ENCODE measurements around the gene DOCK1. TPM values are rescaled to one million over a fixed set of nuclear protein-coding genes. Genes with fewer than 3 reads are reported as not detected.

Gene DOCK1
- total RNA-seq, 1 donor from 2014 or later: 57.8 TPM

GRCh38 chr10:127207081-127207480, 301.9 kb downstream of the DOCK1 start:
- no peaks in the 10 kb centered on the region for H3K36me3 Mint-ChIP-seq (ENCODE audit: low read depth)
- DNase-seq (ENCODE audit: low spot score): no peak
- TF ChIP-seq, protein P1, sequence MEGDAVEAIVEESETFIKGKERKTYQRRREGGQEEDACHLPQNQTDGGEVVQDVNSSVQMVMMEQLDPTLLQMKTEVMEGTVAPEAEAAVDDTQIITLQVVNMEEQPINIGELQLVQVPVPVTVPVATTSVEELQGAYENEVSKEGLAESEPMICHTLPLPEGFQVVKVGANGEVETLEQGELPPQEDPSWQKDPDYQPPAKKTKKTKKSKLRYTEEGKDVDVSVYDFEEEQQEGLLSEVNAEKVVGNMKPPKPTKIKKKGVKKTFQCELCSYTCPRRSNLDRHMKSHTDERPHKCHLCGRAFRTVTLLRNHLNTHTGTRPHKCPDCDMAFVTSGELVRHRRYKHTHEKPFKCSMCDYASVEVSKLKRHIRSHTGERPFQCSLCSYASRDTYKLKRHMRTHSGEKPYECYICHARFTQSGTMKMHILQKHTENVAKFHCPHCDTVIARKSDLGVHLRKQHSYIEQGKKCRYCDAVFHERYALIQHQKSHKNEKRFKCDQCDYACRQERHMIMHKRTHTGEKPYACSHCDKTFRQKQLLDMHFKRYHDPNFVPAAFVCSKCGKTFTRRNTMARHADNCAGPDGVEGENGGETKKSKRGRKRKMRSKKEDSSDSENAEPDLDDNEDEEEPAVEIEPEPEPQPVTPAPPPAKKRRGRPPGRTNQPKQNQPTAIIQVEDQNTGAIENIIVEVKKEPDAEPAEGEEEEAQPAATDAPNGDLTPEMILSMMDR (IDR thresholded peaks at IDR 0.05): no peak

DNA sequence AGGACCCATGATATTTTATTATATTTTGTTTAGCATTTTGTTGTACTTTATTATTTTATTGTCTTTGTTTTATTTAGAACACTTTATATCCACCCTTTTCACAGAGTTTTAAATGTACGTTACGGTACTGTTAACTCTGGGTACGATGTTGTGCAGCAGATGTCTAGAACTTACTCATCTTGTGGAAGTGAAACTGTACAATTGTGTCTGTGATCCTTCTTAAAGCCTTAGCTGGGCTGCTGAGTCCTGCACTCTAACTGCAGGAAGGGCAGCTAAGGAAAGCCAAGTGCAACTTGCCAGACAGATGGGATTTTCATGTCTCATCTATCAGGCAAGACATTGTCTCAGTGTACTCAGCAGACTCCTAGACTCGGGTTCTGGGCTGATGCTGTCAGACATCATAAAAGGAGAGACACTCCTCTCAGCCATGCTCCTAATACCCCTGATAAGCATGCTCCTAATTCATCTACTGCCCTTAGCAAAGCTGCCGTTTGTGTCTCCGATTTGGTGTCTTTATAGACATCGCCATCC, 305.8 kb downstream of the DOCK1 start:
- H3K27ac Mint-ChIP-seq (ENCODE audit: unreplicated experiment): no peak overlapping the region
- no peaks in the 10 kb centered on the region for H3K27me3 Mint-ChIP-seq (ENCODE audit: low read depth)
- no peaks in the 10 kb centered on the region for H3K9me3 Mint-ChIP-seq (ENCODE audit: low read depth)
- H3K4me3 Mint-ChIP-seq (ENCODE audit: unreplicated experiment): no peak overlapping the region
- TF ChIP-seq, protein P1 (IDR thresholded peaks at IDR 0.05): no peak
- no peak for DNase-seq (ENCODE audit: low spot score)
- H3K36me3 Mint-ChIP-seq (ENCODE audit: low read depth): peaks cover 2% of the 10 kb centered on the region
- H3K4me1 Mint-ChIP-seq (ENCODE audit: low read depth): peaks cover 2% of the 10 kb centered on the region

More at GRCh38 chr10:127207081-127207480, 301.9 kb downstream of the DOCK1 start:
- no peaks in the 10 kb centered on the region for H3K9me3 Mint-ChIP-seq (ENCODE audit: low read depth)
- H3K27ac Mint-ChIP-seq (ENCODE audit: unreplicated experiment): no peak overlapping the region
- H3K27me3 Mint-ChIP-seq (ENCODE audit: low read depth): no peaks in the 10 kb centered on the region
- no peak overlapping the region for H3K4me3 Mint-ChIP-seq (ENCODE audit: unreplicated experiment)
- no peaks in the 10 kb centered on the region for H3K4me1 Mint-ChIP-seq (ENCODE audit: low read depth)

- no peak for DNase-seq (ENCODE audit: low spot score)
- Mint-ChIP-seq H3K9me3 (ENCODE audit: low read depth) (peaks cover 5% of the 10 kb centered on the region), H3K27ac (ENCODE audit: unreplicated experiment) (no peak overlapping the region), H3K4me3 (ENCODE audit: unreplicated experiment) (no peak overlapping the region), H3K36me3 (ENCODE audit: low read depth) (peaks cover 5% of the 10 kb centered on the region), H3K27me3 (ENCODE audit: low read depth) (no peaks in the 10 kb centered on the region), H3K4me1 (ENCODE audit: low read depth) (peaks cover 14% of the 10 kb centered on the region)
- TF ChIP-seq, protein P1 (IDR thresholded peaks at IDR 0.05): no peak
Measured at GRCh38 chr10:127215866-127216265, 310.6 kb downstream of the DOCK1 start.

GRCh38 chr10:127216274-127216673, 311.0 kb downstream of the DOCK1 start:
- peaks cover 5% of the 10 kb centered on the region for H3K9me3 Mint-ChIP-seq (ENCODE audit: low read depth)
- H3K27me3 Mint-ChIP-seq (ENCODE audit: low read depth): no peaks in the 10 kb centered on the region
- peaks cover 14% of the 10 kb centered on the region for H3K4me1 Mint-ChIP-seq (ENCODE audit: low read depth)
- no peak overlapping the region for H3K4me3 Mint-ChIP-seq (ENCODE audit: unreplicated experiment)
- TF ChIP-seq, protein P1 (IDR thresholded peaks at IDR 0.05): no peak
- no peak for DNase-seq (ENCODE audit: low spot score)
- H3K27ac Mint-ChIP-seq (ENCODE audit: unreplicated experiment): no peak overlapping the region
- peaks cover 5% of the 10 kb centered on the region for H3K36me3 Mint-ChIP-seq (ENCODE audit: low read depth)

GRCh38 chr10:127216786-127217185, 311.6 kb downstream of the DOCK1 start:
- no peak overlapping the region for H3K4me3 Mint-ChIP-seq (ENCODE audit: unreplicated experiment)
- H3K36me3 Mint-ChIP-seq (ENCODE audit: low read depth): peaks cover 5% of the 10 kb centered on the region
- peaks cover 14% of the 10 kb centered on the region for H3K4me1 Mint-ChIP-seq (ENCODE audit: low read depth)
- TF ChIP-seq, protein P1 (IDR thresholded peaks at IDR 0.05): no peak
- H3K9me3 Mint-ChIP-seq (ENCODE audit: low read depth): peaks cover 5% of the 10 kb centered on the region
- H3K27ac Mint-ChIP-seq (ENCODE audit: unreplicated experiment): peak overlapping the region; percentile 46
- no peaks in the 10 kb centered on the region for H3K27me3 Mint-ChIP-seq (ENCODE audit: low read depth)
- no peak for DNase-seq (ENCODE audit: low spot score)
